ENCODE results near the gene WDR37.

The WDR37 gene

DNA sequence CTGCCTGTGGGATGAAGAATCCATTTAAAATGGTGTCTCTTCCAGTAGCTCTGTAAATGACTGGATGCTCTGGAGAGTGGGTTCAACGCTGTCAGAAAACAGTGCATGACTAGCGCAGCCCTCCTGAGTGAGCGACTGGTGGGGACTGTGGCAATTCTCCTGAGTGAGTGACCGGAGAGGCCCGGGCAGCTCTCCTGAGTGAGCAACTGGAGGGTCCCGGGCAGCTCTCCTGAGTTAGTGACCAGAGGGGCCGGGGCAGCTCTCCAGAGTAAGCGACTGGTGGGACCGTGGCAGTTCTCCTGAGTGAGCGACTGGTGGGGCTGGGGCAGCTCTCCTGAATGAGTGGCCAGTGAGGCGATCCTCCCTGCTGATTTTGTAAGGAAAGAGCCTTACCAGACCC lies 85.5 kb downstream of the WDR37 start:
- DNase-seq (ENCODE audit: low read depth, low spot score) = no peak
- Histone ChIP-seq H3K4me1 (ENCODE audit: insufficient read depth, insufficient read length) (no peaks in the 10 kb centered on the region), H3K4me3 (ENCODE audit: insufficient read length, low read depth) (no peak overlapping the region), H3K27me3 (ENCODE audit: insufficient read depth, insufficient read length) (no peaks in the 10 kb centered on the region), H3K9ac (ENCODE audit: insufficient read length, low read depth) (no peak overlapping the region), H3K36me3 (ENCODE audit: insufficient read depth, insufficient read length, low read length) (no peaks in the 10 kb centered on the region), H3K9me3 (ENCODE audit: insufficient read depth, low read length) (peaks cover 23% of the 10 kb centered on the region)
- TF ChIP-seq ZNF274 (IDR thresholded peaks at IDR 0.05; ENCODE audit: low read depth, low read length) = no peak
- TF ChIP-seq YY1 (IDR thresholded peaks at IDR 0.05; ENCODE audit: insufficient read depth, insufficient read length) = no peak
- no peak for TF ChIP-seq SUZ12 (IDR thresholded peaks at IDR 0.05; ENCODE audit: extremely low read depth, insufficient read depth, insufficient read length)

DNA sequence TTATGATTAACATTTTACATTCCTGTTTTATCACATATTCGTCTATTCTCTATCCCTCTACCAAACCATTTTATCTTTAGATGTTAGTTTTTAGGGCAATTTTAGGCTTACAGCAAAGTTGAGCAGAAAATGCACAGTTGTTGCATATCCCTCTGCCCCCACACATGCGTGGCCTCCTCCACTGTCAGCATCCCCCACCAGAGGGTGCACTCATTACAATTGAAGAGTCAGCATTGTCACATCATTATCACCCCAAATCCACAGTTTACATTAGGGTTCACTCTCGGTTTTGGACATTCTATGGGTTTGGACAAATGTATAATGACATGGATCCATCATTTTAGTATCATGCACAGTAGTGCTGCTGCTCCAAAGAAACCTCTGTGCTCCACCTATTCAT lies 86.4 kb downstream of the WDR37 start:
- H3K9me3 ChIP-seq (ENCODE audit: insufficient read depth, low read length) = peaks cover 23% of the 10 kb centered on the region
- no peak for DNase-seq (ENCODE audit: low read depth, low spot score)
- no peak overlapping the region for H3K9ac ChIP-seq (ENCODE audit: insufficient read length, low read depth)
- H3K36me3 ChIP-seq (ENCODE audit: insufficient read depth, insufficient read length, low read length) = no peaks in the 10 kb centered on the region
- no peaks in the 10 kb centered on the region for H3K27me3 ChIP-seq (ENCODE audit: insufficient read depth, insufficient read length)
- no peak for TF ChIP-seq SUZ12 (IDR thresholded peaks at IDR 0.05; ENCODE audit: extremely low read depth, insufficient read depth, insufficient read length)
- no peak for TF ChIP-seq ZNF274 (IDR thresholded peaks at IDR 0.05; ENCODE audit: low read depth, low read length)
- no peak for TF ChIP-seq YY1 (IDR thresholded peaks at IDR 0.05; ENCODE audit: insufficient read depth, insufficient read length)
- H3K4me3 ChIP-seq (ENCODE audit: insufficient read length, low read depth) = no peak overlapping the region
- no peaks in the 10 kb centered on the region for H3K4me1 ChIP-seq (ENCODE audit: insufficient read depth, insufficient read length)

DNA sequence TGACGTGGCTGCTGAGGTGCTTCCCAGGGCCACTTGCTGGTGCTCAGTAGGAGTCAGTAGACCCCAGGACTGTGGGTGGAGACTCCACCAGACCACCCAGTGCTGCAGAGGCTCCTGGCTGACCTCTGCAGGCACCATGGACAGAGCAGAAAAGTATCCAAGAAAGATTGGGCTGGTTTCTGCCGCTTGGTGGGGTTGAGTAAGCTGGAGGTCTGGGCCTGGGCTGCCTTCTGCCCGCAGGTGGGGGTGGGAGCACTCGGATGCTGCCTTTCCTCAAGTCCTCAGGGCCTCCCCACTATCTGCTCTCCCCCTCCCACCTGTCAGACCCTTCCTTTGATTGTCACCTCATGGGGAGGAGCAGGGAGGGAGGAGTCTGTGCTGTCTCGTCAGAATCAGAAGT lies 91.6 kb downstream of the WDR37 start:
- H3K27me3 ChIP-seq (ENCODE audit: insufficient read depth, insufficient read length) = no peaks in the 10 kb centered on the region
- no peaks in the 10 kb centered on the region for H3K36me3 ChIP-seq (ENCODE audit: insufficient read depth, insufficient read length, low read length)
- H3K4me1 ChIP-seq (ENCODE audit: insufficient read depth, insufficient read length) = no peaks in the 10 kb centered on the region
- no peak for DNase-seq (ENCODE audit: low read depth, low spot score)
- no peak overlapping the region for H3K9ac ChIP-seq (ENCODE audit: insufficient read length, low read depth)
- TF ChIP-seq ZNF274 (IDR thresholded peaks at IDR 0.05; ENCODE audit: low read depth, low read length) (no peak), YY1 (IDR thresholded peaks at IDR 0.05; ENCODE audit: insufficient read depth, insufficient read length) (no peak), SUZ12 (IDR thresholded peaks at IDR 0.05; ENCODE audit: extremely low read depth, insufficient read depth, insufficient read length) (no peak)
- H3K4me3 ChIP-seq (ENCODE audit: insufficient read length, low read depth) = no peak overlapping the region
- H3K9me3 ChIP-seq (ENCODE audit: insufficient read depth, low read length) = peaks cover 12% of the 10 kb centered on the region

DNA sequence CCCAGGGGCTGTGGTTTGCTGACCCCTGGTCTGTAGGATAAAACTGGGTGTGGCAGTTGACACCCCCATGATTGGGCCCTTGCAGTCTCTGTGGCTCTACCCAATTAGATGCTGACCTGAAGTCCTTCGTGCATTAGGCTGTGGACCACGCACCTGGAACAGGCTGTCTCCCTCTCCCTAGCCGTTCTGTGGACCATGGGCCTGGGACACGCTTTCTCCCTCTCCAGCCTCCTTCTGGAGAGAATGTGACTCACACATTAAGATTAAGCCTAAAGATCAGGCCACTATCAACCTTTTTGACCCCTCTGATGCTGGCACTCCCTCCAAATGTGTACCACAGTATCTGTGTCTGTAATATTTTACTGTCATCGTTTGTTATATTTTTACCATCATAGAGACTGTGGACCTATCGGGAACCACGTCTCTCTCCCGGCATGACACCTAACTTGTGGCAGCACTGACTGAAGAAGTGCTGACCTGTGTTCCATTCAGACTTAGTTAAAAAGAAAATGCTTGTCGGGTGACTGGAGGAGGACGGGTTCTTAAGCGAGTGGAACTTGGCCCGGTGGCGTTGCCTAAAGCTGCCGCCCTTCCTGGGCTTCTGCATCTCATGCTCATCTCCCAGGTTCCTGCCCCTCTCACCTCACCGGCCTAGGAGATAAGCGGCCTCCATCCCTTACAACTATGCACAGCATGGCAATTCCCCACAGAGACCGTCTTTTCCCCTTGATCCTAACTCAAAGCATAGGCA lies 92.8 kb downstream of the WDR37 start:
- Histone ChIP-seq H3K27me3 (ENCODE audit: insufficient read depth, insufficient read length) (no peaks in the 10 kb centered on the region), H3K9ac (ENCODE audit: insufficient read length, low read depth) (no peak overlapping the region), H3K4me3 (ENCODE audit: insufficient read length, low read depth) (no peak overlapping the region), H3K36me3 (ENCODE audit: insufficient read depth, insufficient read length, low read length) (no peaks in the 10 kb centered on the region), H3K4me1 (ENCODE audit: insufficient read depth, insufficient read length) (no peaks in the 10 kb centered on the region), H3K9me3 (ENCODE audit: insufficient read depth, low read length) (peaks cover 12% of the 10 kb centered on the region)
- no peak for DNase-seq (ENCODE audit: low read depth, low spot score)
- TF ChIP-seq ZNF274 (IDR thresholded peaks at IDR 0.05; ENCODE audit: low read depth, low read length) (no peak), YY1 (IDR thresholded peaks at IDR 0.05; ENCODE audit: insufficient read depth, insufficient read length) (no peak), SUZ12 (IDR thresholded peaks at IDR 0.05; ENCODE audit: extremely low read depth, insufficient read depth, insufficient read length) (no peak)

DNA sequence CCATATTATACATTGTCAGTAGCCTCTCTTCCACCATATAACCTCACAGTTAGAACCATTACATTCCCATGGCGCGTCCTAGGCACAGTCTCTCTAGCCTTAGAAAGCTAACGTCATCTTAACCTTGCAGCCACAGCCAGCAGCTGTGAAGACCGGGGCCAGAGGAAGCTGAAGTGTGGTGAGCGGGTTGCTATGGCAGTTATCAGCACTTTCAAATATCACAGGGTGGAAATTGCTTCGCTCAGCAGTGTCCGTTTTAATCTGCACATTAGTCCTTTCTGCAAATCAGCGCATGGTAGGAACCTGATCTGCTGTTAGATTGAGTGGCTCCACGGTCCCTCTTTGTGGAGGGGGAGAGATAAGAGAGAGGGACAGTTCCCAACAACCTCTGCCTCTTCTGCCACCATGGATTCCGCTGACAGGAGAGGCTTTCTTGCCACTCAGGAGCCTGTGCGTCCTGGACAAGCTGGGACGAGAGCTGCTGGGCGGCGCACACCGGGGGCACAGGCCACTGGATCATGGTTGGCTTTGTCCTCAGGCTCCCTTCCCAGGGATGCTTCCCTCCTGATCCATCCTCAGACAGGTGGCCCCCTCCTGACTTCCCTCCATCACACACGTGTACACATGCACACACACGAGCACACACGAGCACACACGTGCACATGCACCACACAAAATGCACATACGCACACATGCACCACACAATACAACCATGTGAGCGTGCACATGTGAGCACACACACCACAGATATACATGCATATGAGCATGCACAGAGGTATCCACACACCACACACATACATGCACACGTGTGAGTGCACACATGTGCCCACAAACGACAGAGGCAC lies 93.8 kb downstream of the WDR37 start:
- peaks cover 12% of the 10 kb centered on the region for H3K9me3 ChIP-seq (ENCODE audit: insufficient read depth, low read length)
- no peaks in the 10 kb centered on the region for H3K36me3 ChIP-seq (ENCODE audit: insufficient read depth, insufficient read length, low read length)
- no peaks in the 10 kb centered on the region for H3K27me3 ChIP-seq (ENCODE audit: insufficient read depth, insufficient read length)
- no peak for TF ChIP-seq YY1 (IDR thresholded peaks at IDR 0.05; ENCODE audit: insufficient read depth, insufficient read length)
- TF ChIP-seq SUZ12 (IDR thresholded peaks at IDR 0.05; ENCODE audit: extremely low read depth, insufficient read depth, insufficient read length) = no peak
- TF ChIP-seq ZNF274 (IDR thresholded peaks at IDR 0.05; ENCODE audit: low read depth, low read length) = no peak
- no peak overlapping the region for H3K9ac ChIP-seq (ENCODE audit: insufficient read length, low read depth)
- H3K4me3 ChIP-seq (ENCODE audit: insufficient read length, low read depth) = no peak overlapping the region
- DNase-seq (ENCODE audit: low read depth, low spot score) = no peak
- H3K4me1 ChIP-seq (ENCODE audit: insufficient read depth, insufficient read length) = peaks cover 2% of the 10 kb centered on the region

DNA sequence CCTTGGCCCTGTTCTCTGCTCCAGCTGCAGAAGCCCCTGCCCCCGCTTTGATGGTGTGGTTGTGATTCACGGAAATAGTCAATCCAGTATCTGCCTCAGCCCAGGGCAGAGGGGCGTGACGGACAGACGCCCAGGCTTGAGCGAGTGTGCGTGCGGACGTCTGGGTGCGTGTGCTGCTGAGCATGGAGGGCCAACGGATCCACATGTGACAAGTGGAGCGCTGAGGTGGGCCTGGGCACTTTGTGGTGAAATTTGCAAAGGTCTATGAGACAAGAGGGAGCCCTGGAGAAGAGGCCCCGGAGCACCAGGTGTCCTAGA lies 94.4 kb downstream of the WDR37 start:
- Histone ChIP-seq H3K4me3 (ENCODE audit: insufficient read length, low read depth) (no peak overlapping the region), H3K27me3 (ENCODE audit: insufficient read depth, insufficient read length) (no peaks in the 10 kb centered on the region), H3K9me3 (ENCODE audit: insufficient read depth, low read length) (peaks cover 8% of the 10 kb centered on the region), H3K36me3 (ENCODE audit: insufficient read depth, insufficient read length, low read length) (no peaks in the 10 kb centered on the region), H3K4me1 (ENCODE audit: insufficient read depth, insufficient read length) (peaks cover 2% of the 10 kb centered on the region), H3K9ac (ENCODE audit: insufficient read length, low read depth) (no peak overlapping the region)
- TF ChIP-seq YY1 (IDR thresholded peaks at IDR 0.05; ENCODE audit: insufficient read depth, insufficient read length) = no peak
- no peak for TF ChIP-seq SUZ12 (IDR thresholded peaks at IDR 0.05; ENCODE audit: extremely low read depth, insufficient read depth, insufficient read length)
- no peak for TF ChIP-seq ZNF274 (IDR thresholded peaks at IDR 0.05; ENCODE audit: low read depth, low read length)
- DNase-seq (ENCODE audit: low read depth, low spot score) = no peak

Measured in NT2/D1 (cell line).